Osteocyte (in vitro differentiated cells): ENCODE data around the gene SMAD1. TPM values are rescaled to one million over a fixed set of nuclear protein-coding genes. Genes with fewer than 3 reads are reported as not detected.

Experiments used
- DNase-seq: peaks from one replicate; pipeline ENCODE4 v3.0.0; 2021; ENCODE audit warnings: mixed read lengths; ENCODE audit not compliant: unreplicated experiment; ENCODE audit errors: extremely low spot score
- H3K27ac Mint-ChIP-seq: one replicate; pipeline ENCODE4 v1.8.0; 2021; ENCODE audit warnings: mild to moderate bottlenecking, mixed read lengths; ENCODE audit not compliant: unreplicated experiment
- H3K27me3 Mint-ChIP-seq: one replicate; pipeline ENCODE4 v1.8.0; 2021; ENCODE audit warnings: mixed read lengths; ENCODE audit not compliant: unreplicated experiment
- H3K36me3 Mint-ChIP-seq: one replicate; pipeline ENCODE4 v1.8.0; 2021; ENCODE audit warnings: mixed read lengths; ENCODE audit not compliant: unreplicated experiment
- H3K4me1 Mint-ChIP-seq: one replicate; pipeline ENCODE4 v1.8.0; 2021; ENCODE audit warnings: mixed read lengths; ENCODE audit not compliant: unreplicated experiment
- H3K4me3 Mint-ChIP-seq: one replicate; pipeline ENCODE4 v1.8.0; 2021; ENCODE audit warnings: mild to moderate bottlenecking, moderate library complexity, mixed read lengths; ENCODE audit not compliant: unreplicated experiment
- H3K9me3 Mint-ChIP-seq: one replicate; pipeline ENCODE4 v1.8.0; 2021; ENCODE audit warnings: mixed read lengths; ENCODE audit not compliant: unreplicated experiment
- total RNA-seq: library from RNA; stranded (reverse); gene quantifications from 2 replicates; pipeline ENCODE4 v1.2.1, GENCODE V29; 2021
- TF ChIP-seq, protein P1 (sequence below): fragments of 200-600 bp; sonication (generic); IDR thresholded peaks from 2 replicates; pipeline ENCODE4 v1.5.0; 2021; ENCODE audit warnings: antibody characterized with exemption, mild to moderate bottlenecking, moderate library complexity

Gene SMAD1
- total RNA-seq, 1 donor from 2014 or later = 18.1 TPM

- H3K27me3 Mint-ChIP-seq = no peaks in the 10 kb centered on the region
- no peaks in the 10 kb centered on the region for H3K9me3 Mint-ChIP-seq
- no peak overlapping the region for H3K4me3 Mint-ChIP-seq
- no peak for DNase-seq
- H3K27ac Mint-ChIP-seq = no peak overlapping the region
- peaks cover 1% of the 10 kb centered on the region for H3K4me1 Mint-ChIP-seq
- peaks cover 7% of the 10 kb centered on the region for H3K36me3 Mint-ChIP-seq
- TF ChIP-seq, protein P1, sequence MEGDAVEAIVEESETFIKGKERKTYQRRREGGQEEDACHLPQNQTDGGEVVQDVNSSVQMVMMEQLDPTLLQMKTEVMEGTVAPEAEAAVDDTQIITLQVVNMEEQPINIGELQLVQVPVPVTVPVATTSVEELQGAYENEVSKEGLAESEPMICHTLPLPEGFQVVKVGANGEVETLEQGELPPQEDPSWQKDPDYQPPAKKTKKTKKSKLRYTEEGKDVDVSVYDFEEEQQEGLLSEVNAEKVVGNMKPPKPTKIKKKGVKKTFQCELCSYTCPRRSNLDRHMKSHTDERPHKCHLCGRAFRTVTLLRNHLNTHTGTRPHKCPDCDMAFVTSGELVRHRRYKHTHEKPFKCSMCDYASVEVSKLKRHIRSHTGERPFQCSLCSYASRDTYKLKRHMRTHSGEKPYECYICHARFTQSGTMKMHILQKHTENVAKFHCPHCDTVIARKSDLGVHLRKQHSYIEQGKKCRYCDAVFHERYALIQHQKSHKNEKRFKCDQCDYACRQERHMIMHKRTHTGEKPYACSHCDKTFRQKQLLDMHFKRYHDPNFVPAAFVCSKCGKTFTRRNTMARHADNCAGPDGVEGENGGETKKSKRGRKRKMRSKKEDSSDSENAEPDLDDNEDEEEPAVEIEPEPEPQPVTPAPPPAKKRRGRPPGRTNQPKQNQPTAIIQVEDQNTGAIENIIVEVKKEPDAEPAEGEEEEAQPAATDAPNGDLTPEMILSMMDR = no peak
These were observed 52.3 kb downstream of the SMAD1 start for GRCh38 chr4:145533961-145534360.

- Mint-ChIP-seq H3K4me3 (no peak overlapping the region), H3K9me3 (no peaks in the 10 kb centered on the region), H3K27me3 (no peaks in the 10 kb centered on the region), H3K36me3 (peaks cover 11% of the 10 kb centered on the region), H3K27ac (no peak overlapping the region), H3K4me1 (peaks cover 7% of the 10 kb centered on the region)
- no peak for DNase-seq
- TF ChIP-seq, protein P1 = no peak
These were observed 53.5 kb downstream of the SMAD1 start for GRCh38 chr4:145535202-145535601.

DNA sequence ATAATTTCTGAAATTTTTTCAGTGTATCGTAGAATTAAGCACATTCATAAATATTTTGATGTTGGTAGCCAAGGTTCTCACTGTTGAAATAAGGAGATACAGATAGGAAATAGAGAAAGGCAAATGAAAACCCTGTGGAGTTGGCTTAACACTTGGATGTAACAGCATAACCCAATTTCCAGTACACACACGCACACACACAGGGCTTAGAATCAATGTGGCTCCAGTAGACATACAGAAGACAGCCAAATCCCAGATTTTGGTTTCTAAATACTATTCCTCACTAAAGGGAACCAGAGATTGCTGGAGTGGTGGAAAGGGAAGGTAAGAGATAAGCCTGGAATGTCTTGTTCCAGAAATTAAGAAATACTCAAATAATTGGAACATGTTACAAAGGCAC, 54.4 kb downstream of the SMAD1 start:
- Mint-ChIP-seq H3K9me3 (no peaks in the 10 kb centered on the region), H3K27me3 (no peaks in the 10 kb centered on the region), H3K36me3 (peaks cover 16% of the 10 kb centered on the region), H3K4me1 (peaks cover 13% of the 10 kb centered on the region), H3K4me3 (no peak overlapping the region), H3K27ac (no peak overlapping the region)
- TF ChIP-seq, protein P1 = no peak
- no peak for DNase-seq

DNA sequence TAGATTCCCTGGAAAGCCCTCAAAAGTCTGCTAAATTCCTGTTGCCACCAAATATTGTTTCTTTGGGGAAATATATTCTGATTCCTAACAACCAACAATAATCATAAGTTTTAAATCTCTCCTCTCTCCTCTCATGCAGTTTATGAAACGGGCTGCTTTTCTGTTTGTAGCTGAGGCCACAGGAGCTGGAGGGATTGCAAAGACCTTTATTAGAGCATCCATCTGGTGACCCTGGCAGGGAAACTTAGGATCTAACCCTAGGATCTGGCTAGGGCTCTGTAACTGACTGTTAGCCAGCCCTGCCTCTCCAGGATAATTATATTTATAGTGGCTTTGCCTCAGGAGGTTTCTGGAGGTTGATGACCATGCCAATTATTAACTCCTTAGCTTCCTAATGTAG, 56.9 kb downstream of the SMAD1 start:
- Mint-ChIP-seq H3K9me3 (no peaks in the 10 kb centered on the region), H3K4me1 (peaks cover 20% of the 10 kb centered on the region), H3K27ac (no peak overlapping the region), H3K36me3 (peaks cover 28% of the 10 kb centered on the region), H3K4me3 (no peak overlapping the region), H3K27me3 (no peaks in the 10 kb centered on the region)
- DNase-seq = no peak
- TF ChIP-seq, protein P1 = no peak

- peaks cover 24% of the 10 kb centered on the region for H3K36me3 Mint-ChIP-seq
- no peaks in the 10 kb centered on the region for H3K9me3 Mint-ChIP-seq
- DNase-seq = no peak
- H3K4me1 Mint-ChIP-seq = peaks cover 24% of the 10 kb centered on the region
- TF ChIP-seq, protein P1 = no peak
- H3K27me3 Mint-ChIP-seq = no peaks in the 10 kb centered on the region
- no peak overlapping the region for H3K4me3 Mint-ChIP-seq
- peak overlapping the region; percentile 9 for H3K27ac Mint-ChIP-seq
These were observed 58.0 kb downstream of the SMAD1 start for GRCh38 chr4:145539671-145540070.
